ENCODE data around the gene HLA-DQB1. TPM values are rescaled to one million over a fixed set of nuclear protein-coding genes. Genes with fewer than 3 reads are reported as not detected.
A peak's percentile ranks its signal among the peaks of the same experiment; 100 is the strongest.
"Not testable (repeated sequence)": the region's sequence is repeated elsewhere in the genome, so short reads cannot be mapped to it uniquely, and the experiment has no call there.

HLA-DQB1 gene
- polyA plus RNA-seq (2013, experiment 1 of 4): 2.0 TPM
- polyA plus RNA-seq (2013, experiment 2 of 4): 2.0 TPM
- polyA plus RNA-seq (2013, experiment 3 of 4): 1.8 TPM
- 1.5 TPM for polyA plus RNA-seq (2013, experiment 4 of 4)

DNA sequence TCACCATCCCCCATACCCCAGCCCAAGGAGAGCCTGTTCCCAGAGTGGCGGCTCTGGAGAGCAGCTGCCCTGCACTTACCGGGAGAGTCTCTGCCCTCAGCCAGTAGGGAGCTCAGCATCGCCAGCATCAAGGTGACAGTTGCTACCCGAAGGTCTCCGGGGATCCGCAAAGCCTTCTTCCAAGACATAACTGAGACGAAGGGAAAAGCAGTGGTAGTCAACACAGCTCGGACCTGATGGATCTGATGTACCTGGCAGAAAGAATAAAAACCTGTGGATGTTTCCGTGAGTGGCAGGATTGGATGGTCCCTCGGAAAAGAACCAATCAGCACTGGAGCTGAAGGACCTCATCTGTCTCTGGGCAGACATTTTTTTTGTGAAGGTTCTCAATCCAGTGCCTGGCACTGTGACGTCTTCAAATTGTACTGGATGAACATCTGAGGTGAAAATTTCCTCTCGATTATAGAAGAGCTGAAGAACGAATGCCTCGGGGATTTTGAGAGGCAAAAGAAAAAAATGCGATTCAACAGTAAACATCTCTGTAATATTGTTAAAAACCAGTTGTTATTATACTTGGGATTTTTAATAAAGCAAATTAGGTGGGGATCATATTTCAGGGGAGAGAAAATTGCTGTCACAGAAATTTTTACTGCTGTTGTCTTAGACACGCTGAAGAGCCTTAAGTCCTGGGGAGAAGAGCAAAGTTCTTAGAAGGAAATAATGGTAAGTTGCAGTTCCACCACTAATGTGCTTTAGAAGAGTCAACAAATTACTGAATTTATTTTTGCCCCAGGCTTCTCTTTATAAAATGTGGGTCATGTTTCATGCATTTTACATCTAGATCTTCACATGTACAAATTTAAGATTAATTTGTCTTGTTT, at the start of gene HLA-DQB1:
Gene HLA-DQB1 (minus strand): TSS at position 238 of the 881 bp plus-strand sequence. CDS start 50 bp downstream, at position 188.
- Histone ChIP-seq H3K4me3 (ENCODE audit: insufficient read depth, low read depth, low read length) (peak within 1 kb of the TSS; percentile 29), H3K27ac (ENCODE audit: insufficient read depth, low read depth, low read length, poor library complexity, severe bottlenecking) (no peak within 1 kb of the TSS)
- 26 to 36% methylated on average over 15 to 16 of the region's 16 CpGs for WGBS, 2 experiments

DNA sequence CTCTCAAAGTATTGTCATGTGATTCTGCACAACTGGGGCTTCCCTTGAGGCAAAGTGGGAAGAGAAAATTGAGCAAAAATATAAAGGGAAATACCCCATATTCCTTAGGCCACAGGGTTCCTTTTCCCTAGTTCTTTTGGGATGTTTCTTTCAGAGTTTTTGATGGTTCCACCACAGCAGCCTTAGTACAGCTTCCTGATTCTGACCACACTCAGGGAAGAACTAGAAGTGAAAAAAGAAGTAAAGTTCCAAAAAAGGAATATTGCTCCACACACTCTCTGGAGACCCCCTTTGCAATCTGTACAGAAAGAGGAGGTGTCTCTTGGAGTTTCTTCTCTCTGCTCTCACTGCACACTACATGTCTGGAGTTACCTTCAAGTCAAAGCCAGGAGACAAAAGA, 46.8 kb upstream of the HLA-DQB1 start:
- H3K27me3 ChIP-seq (ENCODE audit: control insufficient read depth, insufficient read depth, low read length, poor library complexity, severe bottlenecking): no peaks in the 10 kb centered on the region
- H3K27ac ChIP-seq (ENCODE audit: insufficient read depth, low read depth, low read length, poor library complexity, severe bottlenecking): no peak overlapping the region
- no peaks in the 10 kb centered on the region for H3K9me3 ChIP-seq (ENCODE audit: control insufficient read depth, low read length)
- no peaks in the 10 kb centered on the region for H3K36me3 ChIP-seq (ENCODE audit: control insufficient read depth, insufficient read depth, low read length)
- no peak overlapping the region for H3K4me3 ChIP-seq (ENCODE audit: insufficient read depth, low read depth, low read length)
- H3K4me1 ChIP-seq (ENCODE audit: control insufficient read depth, insufficient read depth, low read length): no peaks in the 10 kb centered on the region

More for the DNA sequence above, at the start of gene HLA-DQB1:
- Histone ChIP-seq H3K27me3 (ENCODE audit: control insufficient read depth, insufficient read depth, low read length, poor library complexity, severe bottlenecking) (peaks cover 29% of the 10 kb centered on the region), H3K4me1 (ENCODE audit: control insufficient read depth, insufficient read depth, low read length) (no peaks in the 10 kb centered on the region), H3K9me3 (ENCODE audit: control insufficient read depth, low read length) (no peaks in the 10 kb centered on the region), H3K36me3 (ENCODE audit: control insufficient read depth, insufficient read depth, low read length) (no peaks in the 10 kb centered on the region)

- Histone ChIP-seq H3K4me1 (ENCODE audit: control insufficient read depth, insufficient read depth, low read length) (no peaks in the 10 kb centered on the region), H3K9me3 (ENCODE audit: control insufficient read depth, low read length) (no peaks in the 10 kb centered on the region), H3K27ac (ENCODE audit: insufficient read depth, low read depth, low read length, poor library complexity, severe bottlenecking) (no peak overlapping the region), H3K36me3 (ENCODE audit: control insufficient read depth, insufficient read depth, low read length) (no peaks in the 10 kb centered on the region), H3K4me3 (ENCODE audit: insufficient read depth, low read depth, low read length) (no peak overlapping the region), H3K27me3 (ENCODE audit: control insufficient read depth, insufficient read depth, low read length, poor library complexity, severe bottlenecking) (no peaks in the 10 kb centered on the region)
Measured at GRCh38 chr6:32709625-32710024, 43.2 kb upstream of the HLA-DQB1 start.

DNA sequence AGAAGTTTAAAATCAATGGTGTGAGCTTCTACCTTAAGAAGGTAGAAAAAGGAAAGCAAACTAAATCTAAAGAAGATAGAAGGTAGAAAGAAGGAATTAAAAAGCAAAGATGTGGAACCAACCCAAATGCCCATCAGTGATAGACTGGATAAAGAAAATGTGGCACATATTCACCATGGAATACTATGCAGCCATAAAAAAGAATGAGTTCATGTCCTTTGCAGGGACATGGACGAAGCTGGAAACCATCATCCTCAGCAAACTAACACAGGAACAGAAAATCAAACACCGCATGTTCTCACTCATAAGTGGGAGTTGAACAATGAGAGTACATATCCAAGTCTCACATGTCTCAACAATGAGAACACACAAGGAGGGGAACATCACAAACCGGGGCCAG, 38.7 kb upstream of the HLA-DQB1 start:
- not testable (repeated sequence) for H3K4me1 ChIP-seq (ENCODE audit: control insufficient read depth, insufficient read depth, low read length); H3K27ac ChIP-seq (ENCODE audit: insufficient read depth, low read depth, low read length, poor library complexity, severe bottlenecking); H3K27me3 ChIP-seq (ENCODE audit: control insufficient read depth, insufficient read depth, low read length, poor library complexity, severe bottlenecking); H3K9me3 ChIP-seq (ENCODE audit: control insufficient read depth, low read length); H3K4me3 ChIP-seq (ENCODE audit: insufficient read depth, low read depth, low read length); H3K36me3 ChIP-seq (ENCODE audit: control insufficient read depth, insufficient read depth, low read length)
- WGBS, 2 experiments: 75 to 81% methylated on average over 3 of the region's 3 CpGs

GRCh38 chr6:32703347-32703746, 36.9 kb upstream of the HLA-DQB1 start:
- Histone ChIP-seq H3K4me1 (ENCODE audit: control insufficient read depth, insufficient read depth, low read length) (no peaks in the 10 kb centered on the region), H3K27ac (ENCODE audit: insufficient read depth, low read depth, low read length, poor library complexity, severe bottlenecking) (no peak overlapping the region), H3K9me3 (ENCODE audit: control insufficient read depth, low read length) (no peaks in the 10 kb centered on the region), H3K36me3 (ENCODE audit: control insufficient read depth, insufficient read depth, low read length) (no peaks in the 10 kb centered on the region), H3K4me3 (ENCODE audit: insufficient read depth, low read depth, low read length) (no peak overlapping the region), H3K27me3 (ENCODE audit: control insufficient read depth, insufficient read depth, low read length, poor library complexity, severe bottlenecking) (no peaks in the 10 kb centered on the region)
- WGBS, 2 experiments: 80 to 85% methylated on average over 3 to 4 of the region's 4 CpGs

DNA sequence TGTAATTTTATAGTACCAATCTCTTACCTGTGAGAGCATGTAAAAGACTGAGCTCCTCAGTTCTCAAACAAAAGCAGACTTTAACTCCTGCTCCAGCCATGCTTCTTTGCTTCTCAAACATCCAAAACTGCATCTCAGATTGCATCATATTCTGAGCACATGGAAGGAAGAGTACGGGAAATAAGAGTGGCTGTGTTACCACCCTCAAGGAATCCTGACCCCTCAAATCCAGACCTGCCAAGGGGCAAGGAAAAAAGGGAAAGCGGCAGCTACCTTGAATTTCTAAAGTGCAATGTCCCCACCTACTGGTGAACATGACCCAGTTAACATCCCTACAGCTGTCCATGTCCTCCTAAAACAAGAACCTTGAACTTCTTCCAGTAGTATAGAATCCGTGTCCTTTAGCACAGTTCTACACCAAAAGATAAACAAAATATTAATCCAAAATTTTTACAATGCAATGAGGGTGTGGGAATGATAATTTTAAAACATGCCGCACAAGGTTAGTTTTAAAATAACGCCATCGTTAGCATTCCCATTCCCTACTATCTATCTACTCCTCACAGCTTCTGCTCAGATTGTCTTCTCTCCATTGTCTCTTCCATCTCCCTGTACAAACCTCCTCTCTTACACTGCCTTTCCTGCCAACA, 34.1 kb upstream of the HLA-DQB1 start:
- 52 to 56% methylated on average over 6 of the region's 6 CpGs for WGBS, 2 experiments
- Histone ChIP-seq H3K36me3 (ENCODE audit: control insufficient read depth, insufficient read depth, low read length) (no peaks in the 10 kb centered on the region), H3K4me3 (ENCODE audit: insufficient read depth, low read depth, low read length) (no peak overlapping the region), H3K4me1 (ENCODE audit: control insufficient read depth, insufficient read depth, low read length) (no peaks in the 10 kb centered on the region), H3K9me3 (ENCODE audit: control insufficient read depth, low read length) (no peaks in the 10 kb centered on the region), H3K27me3 (ENCODE audit: control insufficient read depth, insufficient read depth, low read length, poor library complexity, severe bottlenecking) (no peaks in the 10 kb centered on the region), H3K27ac (ENCODE audit: insufficient read depth, low read depth, low read length, poor library complexity, severe bottlenecking) (no peak overlapping the region)

DNA sequence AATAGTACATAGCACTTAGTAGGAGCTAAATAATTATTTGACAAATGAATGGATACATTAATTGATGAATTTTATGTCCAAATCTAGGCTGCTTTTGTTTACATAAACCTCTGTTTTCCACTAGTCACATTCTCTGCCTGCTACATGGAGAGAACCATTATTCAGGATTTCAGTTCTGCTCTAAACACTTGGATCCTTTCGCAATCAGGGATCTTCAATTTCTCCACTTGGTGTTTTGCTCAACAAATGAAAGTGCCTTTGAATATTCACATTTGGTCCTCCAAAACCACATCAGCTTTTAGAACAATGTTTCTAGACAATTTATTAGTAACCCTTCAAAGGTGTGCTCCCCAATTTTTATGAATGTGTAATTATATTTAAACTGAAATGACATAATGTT, 30.6 kb upstream of the HLA-DQB1 start:
- H3K9me3 ChIP-seq (ENCODE audit: control insufficient read depth, low read length): no peaks in the 10 kb centered on the region
- 80 to 81% methylated on average over 1 of the region's 1 CpG for WGBS, 2 experiments
- H3K4me3 ChIP-seq (ENCODE audit: insufficient read depth, low read depth, low read length): no peak overlapping the region
- no peaks in the 10 kb centered on the region for H3K36me3 ChIP-seq (ENCODE audit: control insufficient read depth, insufficient read depth, low read length)
- H3K4me1 ChIP-seq (ENCODE audit: control insufficient read depth, insufficient read depth, low read length): no peaks in the 10 kb centered on the region
- H3K27me3 ChIP-seq (ENCODE audit: control insufficient read depth, insufficient read depth, low read length, poor library complexity, severe bottlenecking): no peaks in the 10 kb centered on the region
- no peak overlapping the region for H3K27ac ChIP-seq (ENCODE audit: insufficient read depth, low read depth, low read length, poor library complexity, severe bottlenecking)

DNA sequence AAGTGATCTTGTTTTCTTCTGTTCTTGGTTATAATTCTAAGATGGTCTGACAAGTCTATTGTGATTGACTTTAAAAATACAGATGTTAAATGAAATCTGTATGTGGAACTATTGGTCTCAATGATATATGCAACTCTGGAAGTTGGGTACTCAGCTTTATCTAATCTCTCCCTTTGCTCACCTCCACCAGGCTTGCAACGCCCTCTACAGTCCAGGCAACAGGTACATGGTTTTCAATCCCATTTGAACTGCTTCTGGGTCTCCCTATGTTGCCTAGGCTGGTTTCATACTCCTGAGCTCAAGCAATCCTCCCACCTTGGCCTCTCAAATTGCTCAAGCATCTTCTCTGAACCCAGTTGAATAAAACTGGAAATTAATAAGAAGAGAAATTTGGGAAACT, 25.6 kb upstream of the HLA-DQB1 start:
- H3K4me1 ChIP-seq (ENCODE audit: control insufficient read depth, insufficient read depth, low read length): no peaks in the 10 kb centered on the region
- no peaks in the 10 kb centered on the region for H3K36me3 ChIP-seq (ENCODE audit: control insufficient read depth, insufficient read depth, low read length)
- H3K9me3 ChIP-seq (ENCODE audit: control insufficient read depth, low read length): no peaks in the 10 kb centered on the region
- no peak overlapping the region for H3K27ac ChIP-seq (ENCODE audit: insufficient read depth, low read depth, low read length, poor library complexity, severe bottlenecking)
- 10 to 11% methylated on average over 1 of the region's 1 CpG for WGBS, 2 experiments
- no peaks in the 10 kb centered on the region for H3K27me3 ChIP-seq (ENCODE audit: control insufficient read depth, insufficient read depth, low read length, poor library complexity, severe bottlenecking)
- H3K4me3 ChIP-seq (ENCODE audit: insufficient read depth, low read depth, low read length): no peak overlapping the region

DNA sequence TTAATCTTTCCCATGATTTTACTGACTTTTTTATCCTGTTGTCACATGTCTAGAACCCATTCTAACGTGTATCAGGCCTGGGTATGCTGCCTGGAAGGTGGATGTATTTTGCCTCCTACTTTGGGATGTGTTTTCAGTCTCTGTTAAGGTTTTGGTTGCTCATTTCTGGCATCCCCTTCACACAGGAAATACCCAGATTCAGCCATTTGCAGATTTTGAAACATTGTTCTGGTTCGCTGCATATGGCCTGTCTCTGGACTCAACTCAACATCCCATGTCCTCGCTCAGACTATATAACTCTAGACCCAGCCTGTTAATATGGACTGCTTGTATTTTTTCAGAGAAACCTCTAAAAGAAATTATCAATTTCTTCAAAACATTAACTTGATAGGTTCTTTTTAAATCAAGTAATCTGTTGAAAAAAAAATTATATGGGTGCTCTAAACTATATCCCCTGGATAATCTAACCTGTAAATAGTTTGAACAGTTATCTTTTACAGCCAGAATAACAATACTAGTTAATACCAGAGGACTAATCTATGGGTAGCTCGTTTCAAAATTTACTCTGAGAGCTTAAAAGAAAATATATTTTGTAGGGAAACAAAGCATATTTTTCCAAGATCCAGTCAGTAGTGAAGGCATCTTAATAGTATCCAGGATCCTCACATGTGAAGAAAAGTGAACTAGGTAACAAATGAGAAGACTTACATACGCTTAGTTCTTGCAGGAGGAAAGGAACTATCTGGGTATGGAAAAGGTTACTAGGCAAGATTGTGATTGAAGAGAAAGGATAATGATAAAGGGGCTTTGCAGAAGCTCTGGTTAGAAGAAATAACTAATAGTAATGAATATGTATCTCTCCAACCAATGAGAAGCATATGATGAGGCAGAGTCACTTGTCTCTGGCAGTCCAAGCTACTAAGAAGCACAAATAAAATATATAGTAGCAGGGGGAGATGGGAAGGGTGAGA, 23.4 kb upstream of the HLA-DQB1 start:
- no peak overlapping the region for H3K27ac ChIP-seq (ENCODE audit: insufficient read depth, low read depth, low read length, poor library complexity, severe bottlenecking)
- WGBS, 2 experiments: 74 to 83% methylated on average over 3 to 5 of the region's 5 CpGs
- H3K36me3 ChIP-seq (ENCODE audit: control insufficient read depth, insufficient read depth, low read length): no peaks in the 10 kb centered on the region
- H3K4me3 ChIP-seq (ENCODE audit: insufficient read depth, low read depth, low read length): no peak overlapping the region
- H3K27me3 ChIP-seq (ENCODE audit: control insufficient read depth, insufficient read depth, low read length, poor library complexity, severe bottlenecking): no peaks in the 10 kb centered on the region
- no peaks in the 10 kb centered on the region for H3K4me1 ChIP-seq (ENCODE audit: control insufficient read depth, insufficient read depth, low read length)
- H3K9me3 ChIP-seq (ENCODE audit: control insufficient read depth, low read length): no peaks in the 10 kb centered on the region
